ENCODE data around the gene BRD7. TPM values are rescaled to one million over a fixed set of nuclear protein-coding genes. Genes with fewer than 3 reads are reported as not detected.

Gene BRD7
- total and polyA plus RNA-seq, 2 of the 4 experiments (the other 2 are of a cell fraction): 24.8 to 29.9 TPM

DNA sequence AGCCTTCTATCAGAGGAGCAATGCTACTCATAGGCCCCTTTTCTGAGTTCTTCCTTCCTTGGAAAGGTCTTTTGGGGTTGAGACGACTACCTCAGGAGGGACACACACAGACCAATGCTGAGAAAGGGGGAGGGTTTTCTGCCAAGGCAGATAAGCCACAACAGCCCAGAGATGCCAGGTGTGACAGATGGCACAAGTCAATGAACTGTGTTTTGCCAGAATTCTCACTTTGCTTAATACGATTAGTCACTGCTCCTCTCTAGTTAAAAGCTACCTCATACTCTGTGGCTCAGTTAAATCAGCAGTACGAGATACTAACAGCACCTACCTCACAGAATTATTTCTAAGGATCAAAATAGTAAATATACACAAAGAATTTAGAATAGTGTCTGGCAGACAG lies 8.0 kb downstream of the BRD7 start:
- H3K36me3 ChIP-seq (ENCODE audit: control insufficient read depth, insufficient read depth, low read length): peaks cover 32% of the 10 kb centered on the region
- no peak overlapping the region for H3K4me3 ChIP-seq (ENCODE audit: insufficient read depth, low read depth, low read length)
- dilution Hi-C loops (cut with HindIII; ENCODE audit: low sequenced_read_pairs, unreplicated experiment) (no loop called here), intact Hi-C loops (cut with micrococcal nuclease) (no loop called here), in situ Hi-C loops (cut with MboI; ENCODE audit: low sequenced_read_pairs) (loop anchor here (25.0 kb wide), 1 partner anchor 273 kb away; no protein-coding TSS in a partner anchor)
- H2AFZ ChIP-seq (replicated peaks; ENCODE audit: low read length, poor library complexity): no peak overlapping the region
- no peak for ATAC-seq (ENCODE audit: low read depth)
- H2BK15ac ChIP-seq (ENCODE audit: low read depth, low read length): no peak overlapping the region
- 83% methylated on average over 1 of the region's 3 CpGs; no CpG with 5 or more reads in 1 of the 2 experiments for WGBS, 2 experiments (ENCODE audit: extremely low coverage in 2 of 2, insufficient read length in 1 of 2)
- H3K23ac ChIP-seq (ENCODE audit: low read depth, low read length): no peak overlapping the region
- no peak overlapping the region for H2BK5ac ChIP-seq (ENCODE audit: low read depth, low read length, poor library complexity, severe bottlenecking)
- no peak overlapping the region for H2AK5ac ChIP-seq (ENCODE audit: low read depth, low read length)
- H3K56ac ChIP-seq (ENCODE audit: extremely low read depth, insufficient read depth, low read length): no peak overlapping the region
- no peaks in the 10 kb centered on the region; the same call in 1 of the 2 replicates for H3K4me1 ChIP-seq (ENCODE audit: control insufficient read depth, insufficient read depth, low read length)
- H2BK120ac ChIP-seq (ENCODE audit: low read depth, low read length): no peak overlapping the region
- no peak overlapping the region for H3K4ac ChIP-seq (ENCODE audit: low read depth, low read length)
- H3K9me3 ChIP-seq (ENCODE audit: control insufficient read depth, insufficient read depth, low read length): no peaks in the 10 kb centered on the region
- H4K20me1 ChIP-seq (ENCODE audit: insufficient read depth, low read length): peaks cover 10% of the 10 kb centered on the region; the same call in 1 of the 2 replicates
- H3K27ac ChIP-seq (ENCODE audit: insufficient read depth, low read length): no peak overlapping the region
- no peaks in the 10 kb centered on the region; the same call in 1 of the 2 replicates for H3K9me1 ChIP-seq (ENCODE audit: insufficient read depth, low read length)
- no peak overlapping the region for H4K91ac ChIP-seq (ENCODE audit: insufficient read depth, low read depth, low read length)
- POLR2A ChIA-PET (ENCODE audit: unreplicated experiment): no interaction called here
- H4K8ac ChIP-seq (ENCODE audit: low read depth in 2 of 2, low read length in 2 of 2): no peak overlapping the region
- H3K18ac ChIP-seq (ENCODE audit: low read depth, low read length): no peak overlapping the region
- no peak for DNase-seq
- H3K4me2 ChIP-seq (ENCODE audit: low read depth, low read length): no peak overlapping the region
- no peak overlapping the region for H2AK9ac ChIP-seq (replicated peaks; ENCODE audit: low read depth, low read length, poor library complexity)
- no TSS peak for BruUV-seq (replicated peaks)
- H4K5ac ChIP-seq (ENCODE audit: low read depth, low read length): no peak overlapping the region
- H3K9ac ChIP-seq (ENCODE audit: low read depth, low read length): no peak overlapping the region
- H3K14ac ChIP-seq (replicated peaks; ENCODE audit: low read depth, low read length): no peak overlapping the region
- no peaks in the 10 kb centered on the region for H3K27me3 ChIP-seq (ENCODE audit: control insufficient read depth, insufficient read depth, low read length)
- TF ChIP-seq MXI1 (IDR thresholded peaks at IDR 0.05; ENCODE audit: borderline replicate concordance, low read depth, low read length) (no peak), RAD21 (IDR thresholded peaks at IDR 0.05; ENCODE audit: low read length) (no peak), MAFK (IDR thresholded peaks at IDR 0.05; ENCODE audit: low read depth, low read length) (no peak), SMC3 (IDR thresholded peaks at IDR 0.05; ENCODE audit: low read depth, low read length) (no peak), FOS (IDR thresholded peaks at IDR 0.05; ENCODE audit: low read depth, low read length) (no peak), BHLHE40 (IDR thresholded peaks at IDR 0.05; ENCODE audit: low read depth, low read length) (no peak), MAZ (IDR thresholded peaks at IDR 0.05; ENCODE audit: borderline replicate concordance, low read depth, low read length) (no peak), CHD1 (IDR thresholded peaks at IDR 0.05; ENCODE audit: low read depth, low read length) (no peak)
- TF ChIP-seq, protein P1, sequence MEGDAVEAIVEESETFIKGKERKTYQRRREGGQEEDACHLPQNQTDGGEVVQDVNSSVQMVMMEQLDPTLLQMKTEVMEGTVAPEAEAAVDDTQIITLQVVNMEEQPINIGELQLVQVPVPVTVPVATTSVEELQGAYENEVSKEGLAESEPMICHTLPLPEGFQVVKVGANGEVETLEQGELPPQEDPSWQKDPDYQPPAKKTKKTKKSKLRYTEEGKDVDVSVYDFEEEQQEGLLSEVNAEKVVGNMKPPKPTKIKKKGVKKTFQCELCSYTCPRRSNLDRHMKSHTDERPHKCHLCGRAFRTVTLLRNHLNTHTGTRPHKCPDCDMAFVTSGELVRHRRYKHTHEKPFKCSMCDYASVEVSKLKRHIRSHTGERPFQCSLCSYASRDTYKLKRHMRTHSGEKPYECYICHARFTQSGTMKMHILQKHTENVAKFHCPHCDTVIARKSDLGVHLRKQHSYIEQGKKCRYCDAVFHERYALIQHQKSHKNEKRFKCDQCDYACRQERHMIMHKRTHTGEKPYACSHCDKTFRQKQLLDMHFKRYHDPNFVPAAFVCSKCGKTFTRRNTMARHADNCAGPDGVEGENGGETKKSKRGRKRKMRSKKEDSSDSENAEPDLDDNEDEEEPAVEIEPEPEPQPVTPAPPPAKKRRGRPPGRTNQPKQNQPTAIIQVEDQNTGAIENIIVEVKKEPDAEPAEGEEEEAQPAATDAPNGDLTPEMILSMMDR (conservative IDR thresholded peaks at IDR 0.05; ENCODE audit: low read depth, low read length): no peak
- peaks cover 33 to 35% of the 10 kb centered on the region in 2 experiments; a peak in 3 of 4 replicates for H3K79me1 ChIP-seq (ENCODE audit: low read depth in 1 of 2, low read length in 2 of 2)
- H2BK20ac ChIP-seq (ENCODE audit: low read depth, low read length): no peak overlapping the region
- CTCF ChIA-PET: interaction anchor here (0.5 to 1.1 kb wide), 4 partner anchors 8 to 445 kb away, joined by 3 to 4 read pairs (median 3); partner anchors contain the start of gene BRD7

Measured in IMR-90 (cell line).